ENCODE measurements around the gene MED12.

GRCh38 chrX:71191248-71191647 is 72.9 kb downstream of the MED12 start:
- TF ChIP-seq EZH2phosphoT487 (IDR thresholded peaks at IDR 0.05; ENCODE audit: low read depth), result no peak
- TF ChIP-seq, protein P1, sequence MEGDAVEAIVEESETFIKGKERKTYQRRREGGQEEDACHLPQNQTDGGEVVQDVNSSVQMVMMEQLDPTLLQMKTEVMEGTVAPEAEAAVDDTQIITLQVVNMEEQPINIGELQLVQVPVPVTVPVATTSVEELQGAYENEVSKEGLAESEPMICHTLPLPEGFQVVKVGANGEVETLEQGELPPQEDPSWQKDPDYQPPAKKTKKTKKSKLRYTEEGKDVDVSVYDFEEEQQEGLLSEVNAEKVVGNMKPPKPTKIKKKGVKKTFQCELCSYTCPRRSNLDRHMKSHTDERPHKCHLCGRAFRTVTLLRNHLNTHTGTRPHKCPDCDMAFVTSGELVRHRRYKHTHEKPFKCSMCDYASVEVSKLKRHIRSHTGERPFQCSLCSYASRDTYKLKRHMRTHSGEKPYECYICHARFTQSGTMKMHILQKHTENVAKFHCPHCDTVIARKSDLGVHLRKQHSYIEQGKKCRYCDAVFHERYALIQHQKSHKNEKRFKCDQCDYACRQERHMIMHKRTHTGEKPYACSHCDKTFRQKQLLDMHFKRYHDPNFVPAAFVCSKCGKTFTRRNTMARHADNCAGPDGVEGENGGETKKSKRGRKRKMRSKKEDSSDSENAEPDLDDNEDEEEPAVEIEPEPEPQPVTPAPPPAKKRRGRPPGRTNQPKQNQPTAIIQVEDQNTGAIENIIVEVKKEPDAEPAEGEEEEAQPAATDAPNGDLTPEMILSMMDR (IDR thresholded peaks at IDR 0.05; ENCODE audit: low read depth, low read length), result no peak

Measured in OCI-LY3 (cell line).